Upper lobe of left lung (tissue), 4 donors: ENCODE data around the gene NLRP11.

Experiments used
- EP300 ChIP-seq, 4 donors: sonication (generic); formaldehyde crosslinking; IDR thresholded peaks; one replicate each; pipeline ENCODE4 v1.5.1; 2017; ENCODE audit warnings: antibody characterized with exemption in 4 of 4, control low read depth in 2 of 4
- POLR2A ChIP-seq, 4 donors: fragments of 450-650 bp; IDR thresholded peaks; one replicate each; pipeline ENCODE4 v1.5.1; 2016 to 2017; ENCODE audit warnings: antibody characterized with exemption in 4 of 4, mild to moderate bottlenecking in 2 of 4
- POLR2AphosphoS5 ChIP-seq, 2 donors: sonication (generic); formaldehyde crosslinking; IDR thresholded peaks; one replicate each; pipeline ENCODE4 v1.5.1; 2017; ENCODE audit warnings: antibody characterized with exemption in 2 of 2
- TF ChIP-seq, protein P1 (sequence below), 6 experiments: fragments of 450-650 bp in 4 of 6; fragments of 200-600 bp in 2 of 6; sonication (generic) in 2 of 6; IDR thresholded peaks; one replicate each; pipeline ENCODE4 v1.5.1; 2016 to 2019; ENCODE audit warnings: antibody characterized with exemption in 6 of 6

DNA sequence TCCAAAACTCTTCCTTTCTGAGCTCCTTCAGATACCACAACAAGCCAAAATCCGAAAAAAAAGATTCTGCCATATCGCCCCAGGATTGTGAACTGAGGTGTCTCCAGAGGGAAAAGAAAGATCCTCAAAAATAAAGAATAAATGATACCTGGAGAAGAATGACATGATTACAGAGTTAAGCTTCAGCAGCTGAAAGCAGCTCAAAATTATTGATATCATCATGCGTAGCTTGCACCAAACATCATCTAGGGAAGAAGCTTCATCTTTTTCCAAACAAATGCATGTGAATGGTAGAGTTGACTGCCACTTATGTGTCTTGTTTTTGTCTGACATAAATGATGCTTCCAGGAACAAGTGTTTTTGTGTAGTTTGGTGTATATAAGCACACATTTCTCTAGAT, 93.5 kb downstream of the NLRP11 start, which contains the start of gene NLRP9:
- TF ChIP-seq, protein P1, sequence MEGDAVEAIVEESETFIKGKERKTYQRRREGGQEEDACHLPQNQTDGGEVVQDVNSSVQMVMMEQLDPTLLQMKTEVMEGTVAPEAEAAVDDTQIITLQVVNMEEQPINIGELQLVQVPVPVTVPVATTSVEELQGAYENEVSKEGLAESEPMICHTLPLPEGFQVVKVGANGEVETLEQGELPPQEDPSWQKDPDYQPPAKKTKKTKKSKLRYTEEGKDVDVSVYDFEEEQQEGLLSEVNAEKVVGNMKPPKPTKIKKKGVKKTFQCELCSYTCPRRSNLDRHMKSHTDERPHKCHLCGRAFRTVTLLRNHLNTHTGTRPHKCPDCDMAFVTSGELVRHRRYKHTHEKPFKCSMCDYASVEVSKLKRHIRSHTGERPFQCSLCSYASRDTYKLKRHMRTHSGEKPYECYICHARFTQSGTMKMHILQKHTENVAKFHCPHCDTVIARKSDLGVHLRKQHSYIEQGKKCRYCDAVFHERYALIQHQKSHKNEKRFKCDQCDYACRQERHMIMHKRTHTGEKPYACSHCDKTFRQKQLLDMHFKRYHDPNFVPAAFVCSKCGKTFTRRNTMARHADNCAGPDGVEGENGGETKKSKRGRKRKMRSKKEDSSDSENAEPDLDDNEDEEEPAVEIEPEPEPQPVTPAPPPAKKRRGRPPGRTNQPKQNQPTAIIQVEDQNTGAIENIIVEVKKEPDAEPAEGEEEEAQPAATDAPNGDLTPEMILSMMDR (IDR thresholded peaks at IDR 0.05): no peak
- no peak for TF ChIP-seq POLR2AphosphoS5 (IDR thresholded peaks at IDR 0.05)
- TF ChIP-seq POLR2A (IDR thresholded peaks at IDR 0.05): no peak
- no peak for TF ChIP-seq EP300 (IDR thresholded peaks at IDR 0.05)
